OCI-LY1 (cell line): ENCODE measurements around the gene ATP11B.

Source experiments
- H2AFZ ChIP-seq: fragments of 200-600 bp; sonication (generic), shearing (Covaris generic); 2 replicates; pipeline ENCODE4 v1.6.0; 2014; ENCODE audit warnings: antibody characterized with exemption, mild to moderate bottlenecking, low read length
- H3F3A ChIP-seq: fragments of 200-600 bp; sonication (generic), shearing (Covaris generic); 2 replicates; pipeline ENCODE4 v1.6.0; 2014; ENCODE audit warnings: mild to moderate bottlenecking, antibody characterized with exemption, low read length, moderate library complexity; ENCODE audit not compliant: insufficient read depth
- H3K27ac ChIP-seq: fragments of 200-600 bp; sonication (generic); 2 replicates; pipeline ENCODE4 v1.5.1; 2014; ENCODE audit warnings: low read length, mixed run types, mild to moderate bottlenecking, low read depth; ENCODE audit not compliant: poor library complexity, severe bottlenecking
- H3K27me3 ChIP-seq: fragments of 200-600 bp; sonication (generic); 2 replicates; pipeline ENCODE4 v1.6.0; 2014; ENCODE audit warnings: antibody characterized with exemption, mild to moderate bottlenecking, low read length, moderate library complexity; ENCODE audit not compliant: insufficient read depth
- H3K36me3 ChIP-seq: fragments of 200-600 bp; sonication (generic); 2 replicates; pipeline ENCODE4 v1.6.1; 2014; ENCODE audit warnings: mild to moderate bottlenecking, antibody characterized with exemption, low read length, moderate library complexity, mixed read lengths; ENCODE audit not compliant: insufficient read depth
- H3K4me1 ChIP-seq: fragments of 200-600 bp; sonication (generic); 2 replicates; pipeline ENCODE4 v1.5.1; 2014; ENCODE audit warnings: mild to moderate bottlenecking, low read length, moderate library complexity; ENCODE audit not compliant: insufficient read depth, severe bottlenecking
- H3K4me2 ChIP-seq: fragments of 200-600 bp; sonication (generic), shearing (Covaris generic); 2 replicates; pipeline ENCODE4 v1.6.1; 2014; ENCODE audit warnings: low read length
- H3K4me3 ChIP-seq: fragments of 200-600 bp; sonication (generic); 2 replicates; pipeline ENCODE4 v1.5.1; 2014; ENCODE audit warnings: low read length, low read depth, mild to moderate bottlenecking, mixed read lengths; ENCODE audit not compliant: poor library complexity, severe bottlenecking
- H3K79me2 ChIP-seq: fragments of 200-600 bp; shearing (Covaris generic); 2 replicates; pipeline ENCODE4 v1.6.1; 2016; ENCODE audit warnings: mixed run types, low read length, mixed read lengths; ENCODE audit not compliant: insufficient read depth
- H3K9ac ChIP-seq: fragments of 200-600 bp; sonication (generic), shearing (Covaris generic); 2 replicates; pipeline ENCODE4 v1.6.1; 2014; ENCODE audit warnings: mild to moderate bottlenecking, low read length, mixed read lengths
- H3K9me2 ChIP-seq: fragments of 200-600 bp; sonication (generic), shearing (Covaris generic); 2 replicates; pipeline ENCODE4 v1.6.1; 2014; ENCODE audit warnings: low read depth, mild to moderate bottlenecking, low read length, mixed read lengths
- H3K9me3 ChIP-seq: fragments of 200-600 bp; shearing (Covaris generic); 2 replicates; pipeline ENCODE4 v1.6.1; 2014; ENCODE audit warnings: low read length, mixed read lengths
- H4K20me1 ChIP-seq: fragments of 200-600 bp; sonication (generic), shearing (Covaris generic); 2 replicates; pipeline ENCODE4 v1.6.0; 2016; ENCODE audit warnings: mild to moderate bottlenecking, low read length; ENCODE audit not compliant: insufficient read depth
- CTCF ChIP-seq: fragments of 200-600 bp; sonication (generic), shearing (Covaris generic); IDR thresholded peaks from 2 replicates; pipeline ENCODE4 v1.5.1; 2017; ENCODE audit warnings: mild to moderate bottlenecking, antibody characterized with exemption, low read length, moderate library complexity, mixed read lengths
- EZH2 ChIP-seq: fragments of 200-600 bp; sonication (generic), shearing (Covaris generic); IDR thresholded peaks from 2 replicates; pipeline ENCODE4 v1.8.0; 2017; ENCODE audit warnings: borderline replicate concordance, mixed run types, mild to moderate bottlenecking, antibody characterized with exemption, low read length, moderate library complexity, mixed read lengths

ATP11B gene

DNA sequence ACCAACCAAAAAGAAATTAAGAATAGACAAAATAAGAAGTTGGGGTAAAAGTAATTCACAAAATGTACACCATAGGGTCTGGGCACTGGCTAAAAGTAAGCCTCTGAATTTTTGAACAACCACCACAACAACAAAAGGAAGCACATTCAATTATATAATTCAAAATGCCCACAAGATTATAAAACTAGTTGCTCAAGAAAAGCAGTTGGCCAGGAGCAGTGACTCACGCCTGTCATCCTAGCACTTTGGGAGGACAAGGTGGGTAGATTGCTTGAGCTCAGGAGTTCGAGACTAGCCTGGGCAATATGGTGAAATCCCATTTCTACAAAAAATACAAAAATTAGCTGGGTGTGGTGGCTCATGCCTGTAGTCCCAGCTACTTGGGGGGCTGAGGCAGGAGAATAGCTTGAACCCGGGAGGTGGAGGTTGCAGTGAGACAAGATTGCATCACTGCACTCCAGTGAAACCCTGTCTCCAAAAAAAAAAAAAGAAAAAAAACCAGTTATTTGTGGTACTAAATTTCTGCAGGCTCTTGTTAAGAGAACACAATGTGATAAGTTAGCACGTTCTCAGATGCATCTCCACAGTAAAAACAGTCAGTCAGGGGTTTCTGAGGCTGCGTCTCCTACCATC, 6.6 kb upstream of the ATP11B start:
- Histone ChIP-seq H3K36me3 (no peaks in the 10 kb centered on the region), H3F3A (no peaks in the 10 kb centered on the region), H3K4me2 (no peak overlapping the region), H3K79me2 (no peaks in the 10 kb centered on the region), H3K4me1 (peaks cover 11% of the 10 kb centered on the region), H3K9me3 (no peaks in the 10 kb centered on the region), H3K27me3 (no peaks in the 10 kb centered on the region), H3K4me3 (no peak overlapping the region), H2AFZ (no peak overlapping the region), H3K9ac (no peak overlapping the region), H3K27ac (no peak overlapping the region), H4K20me1 (no peaks in the 10 kb centered on the region), H3K9me2 (no peaks in the 10 kb centered on the region)
- no peak for TF ChIP-seq CTCF
- TF ChIP-seq EZH2 = no peak

- Histone ChIP-seq H3K36me3 (no peaks in the 10 kb centered on the region), H3K79me2 (no peaks in the 10 kb centered on the region), H3K4me3 (no peak overlapping the region), H3K9me3 (no peaks in the 10 kb centered on the region), H3K9me2 (no peaks in the 10 kb centered on the region), H2AFZ (no peak overlapping the region), H3K27ac (no peak overlapping the region), H3K4me1 (peaks cover 14% of the 10 kb centered on the region), H3K4me2 (no peak overlapping the region), H3F3A (no peaks in the 10 kb centered on the region), H3K27me3 (no peaks in the 10 kb centered on the region), H3K9ac (no peak overlapping the region), H4K20me1 (no peaks in the 10 kb centered on the region)
- no peak for TF ChIP-seq CTCF
- TF ChIP-seq EZH2 = no peak
These were observed 5.8 kb upstream of the ATP11B start for GRCh38 chr3:182787302-182788036.

- Histone ChIP-seq H3K4me3 (no peak overlapping the region), H3K27me3 (no peaks in the 10 kb centered on the region), H3K27ac (no peak overlapping the region), H3K4me1 (peaks cover 18% of the 10 kb centered on the region), H3K9ac (no peak overlapping the region), H4K20me1 (no peaks in the 10 kb centered on the region), H3K79me2 (peaks cover 5% of the 10 kb centered on the region), H3F3A (no peaks in the 10 kb centered on the region), H2AFZ (no peak overlapping the region), H3K9me3 (no peaks in the 10 kb centered on the region), H3K4me2 (no peak overlapping the region), H3K36me3 (no peaks in the 10 kb centered on the region), H3K9me2 (no peaks in the 10 kb centered on the region)
- TF ChIP-seq EZH2 = no peak
- TF ChIP-seq CTCF = no peak
These were observed 3.9 kb upstream of the ATP11B start for GRCh38 chr3:182789371-182789770.
